Measurements from ENCODE around the gene DTX2. TPM values are rescaled to one million over a fixed set of nuclear protein-coding genes. Genes with fewer than 3 reads are reported as not detected.
A peak's percentile ranks its signal among the peaks of the same experiment; 100 is the strongest.
"Not testable (repeated sequence)": the region's sequence is repeated elsewhere in the genome, so short reads cannot be mapped to it uniquely, and the experiment has no call there.

Gene DTX2
- total RNA-seq, 1 experiment from 2014 or later = 100 TPM

- H3F3A ChIP-seq (ENCODE audit: insufficient read depth, low read depth); H3K36me3 ChIP-seq (ENCODE audit: low read depth); POLR2A ChIA-PET (ENCODE audit: unreplicated experiment); H3K4me3 ChIP-seq; H4K20me1 ChIP-seq (ENCODE audit: insufficient read depth); H3K9me2 ChIP-seq (ENCODE audit: insufficient read depth); H3K27me3 ChIP-seq (ENCODE audit: insufficient read depth, low read depth); H2AFZ ChIP-seq; H3K27ac ChIP-seq; BruUV-seq (replicated peaks); H3K79me2 ChIP-seq (ENCODE audit: low read depth); H3K9me3 ChIP-seq (ENCODE audit: insufficient read depth, low read depth); intact Hi-C loops (cut with micrococcal nuclease; ENCODE audit: unreplicated experiment); DNase-seq; H3K4me1 ChIP-seq (replicated peaks; ENCODE audit: insufficient read depth); H3K4me2 ChIP-seq: not testable (repeated sequence)
- CTCF ChIA-PET = interaction anchor here (0.6 kb wide), 1 partner anchor 64 kb away, joined by 4 read pairs; no protein-coding TSS in a partner anchor
Observed at GRCh38 chr7:76495717-76496116, 34.2 kb downstream of the DTX2 start.

GRCh38 chr7:76497918-76498582, 36.5 kb downstream of the DTX2 start:
- intact Hi-C loops (cut with micrococcal nuclease; ENCODE audit: unreplicated experiment); BruUV-seq (replicated peaks); H3K4me2 ChIP-seq; H3K79me2 ChIP-seq (ENCODE audit: low read depth); H3F3A ChIP-seq (ENCODE audit: insufficient read depth, low read depth); CTCF ChIA-PET; H3K27ac ChIP-seq; DNase-seq; H4K20me1 ChIP-seq (ENCODE audit: insufficient read depth); H3K9me2 ChIP-seq (ENCODE audit: insufficient read depth); H3K4me3 ChIP-seq; H3K36me3 ChIP-seq (ENCODE audit: low read depth); H3K4me1 ChIP-seq (replicated peaks; ENCODE audit: insufficient read depth); H2AFZ ChIP-seq; POLR2A ChIA-PET (ENCODE audit: unreplicated experiment); H3K9me3 ChIP-seq (ENCODE audit: insufficient read depth, low read depth); H3K27me3 ChIP-seq (ENCODE audit: insufficient read depth, low read depth): not testable (repeated sequence)

- CTCF ChIA-PET; BruUV-seq (replicated peaks); H3K36me3 ChIP-seq (ENCODE audit: low read depth); H3K27me3 ChIP-seq (ENCODE audit: insufficient read depth, low read depth); H3K9me3 ChIP-seq (ENCODE audit: insufficient read depth, low read depth); H4K20me1 ChIP-seq (ENCODE audit: insufficient read depth); H3K4me2 ChIP-seq; H2AFZ ChIP-seq; intact Hi-C loops (cut with micrococcal nuclease; ENCODE audit: unreplicated experiment); POLR2A ChIA-PET (ENCODE audit: unreplicated experiment); H3K79me2 ChIP-seq (ENCODE audit: low read depth); H3K4me3 ChIP-seq; DNase-seq; H3K9me2 ChIP-seq (ENCODE audit: insufficient read depth); H3K4me1 ChIP-seq (replicated peaks; ENCODE audit: insufficient read depth); H3F3A ChIP-seq (ENCODE audit: insufficient read depth, low read depth); H3K27ac ChIP-seq: not testable (repeated sequence)
Observed at GRCh38 chr7:76498583-76499200, 37.2 kb downstream of the DTX2 start.

DNA sequence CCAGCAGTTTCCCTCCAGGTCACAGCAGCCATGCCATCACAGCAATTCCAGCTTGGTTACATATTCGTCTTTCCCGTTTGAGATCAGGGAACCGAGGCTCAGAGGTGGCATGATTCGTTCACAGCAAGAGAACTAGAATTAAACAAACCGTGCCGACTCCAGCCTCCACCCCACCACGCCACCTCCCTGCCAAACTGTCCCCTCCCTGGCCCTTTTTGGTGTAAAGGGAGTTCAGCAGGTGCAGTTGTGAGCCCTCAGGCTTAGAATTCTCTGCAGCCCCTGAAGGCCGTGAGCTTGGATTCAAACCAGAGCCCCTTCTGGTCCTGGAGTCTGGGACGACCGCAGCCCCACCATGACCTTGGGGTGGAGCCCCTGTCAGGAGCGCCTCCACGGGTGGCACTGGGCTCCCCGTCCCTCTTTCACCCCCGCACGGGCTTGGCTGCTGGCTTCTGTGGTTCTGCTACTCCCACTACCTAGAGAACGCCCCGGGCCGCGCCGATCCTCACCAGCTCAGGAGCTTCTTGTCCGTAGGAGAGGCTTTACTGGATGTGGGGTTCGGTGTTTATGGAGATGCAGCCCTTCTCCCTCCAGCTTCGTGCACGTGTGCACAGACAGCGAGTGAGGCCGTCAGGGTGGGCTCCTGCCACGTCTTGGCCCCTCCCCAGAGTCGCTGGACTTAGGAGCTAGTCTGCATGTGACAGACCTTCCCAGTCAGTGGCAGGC, 37.9 kb downstream of the DTX2 start:
- H3K36me3 ChIP-seq (ENCODE audit: low read depth); H3K27ac ChIP-seq; H4K20me1 ChIP-seq (ENCODE audit: insufficient read depth); POLR2A ChIA-PET (ENCODE audit: unreplicated experiment); H3K27me3 ChIP-seq (ENCODE audit: insufficient read depth, low read depth); BruUV-seq (replicated peaks); H2AFZ ChIP-seq; H3F3A ChIP-seq (ENCODE audit: insufficient read depth, low read depth); intact Hi-C loops (cut with micrococcal nuclease; ENCODE audit: unreplicated experiment); H3K9me2 ChIP-seq (ENCODE audit: insufficient read depth); DNase-seq; H3K79me2 ChIP-seq (ENCODE audit: low read depth); H3K4me2 ChIP-seq; H3K4me1 ChIP-seq (replicated peaks; ENCODE audit: insufficient read depth); H3K9me3 ChIP-seq (ENCODE audit: insufficient read depth, low read depth); H3K4me3 ChIP-seq: not testable (repeated sequence)
- CTCF ChIA-PET = interaction anchor here (0.6 kb wide), 1 partner anchor 500 kb away, joined by 5 read pairs; no protein-coding TSS in a partner anchor

DNA sequence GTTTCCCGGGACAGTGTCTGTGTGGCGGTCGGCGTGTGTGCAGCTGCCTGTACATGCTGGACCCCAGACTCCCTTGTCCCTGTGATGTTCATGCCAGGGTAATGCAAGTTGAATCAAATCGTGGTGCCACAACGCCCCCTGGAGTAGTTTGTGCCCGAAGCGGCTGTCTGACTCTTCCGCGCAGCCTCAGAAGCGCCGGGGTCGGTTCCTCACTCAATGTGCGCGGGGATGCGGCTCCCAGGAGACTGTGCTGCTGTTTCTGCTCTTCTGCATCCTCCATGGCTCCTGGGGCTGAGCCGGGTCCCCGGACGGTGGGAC, 38.4 kb downstream of the DTX2 start:
- H3K4me1 ChIP-seq (replicated peaks; ENCODE audit: insufficient read depth); H2AFZ ChIP-seq; H3F3A ChIP-seq (ENCODE audit: insufficient read depth, low read depth); DNase-seq; intact Hi-C loops (cut with micrococcal nuclease; ENCODE audit: unreplicated experiment); H3K9me3 ChIP-seq (ENCODE audit: insufficient read depth, low read depth); H3K27ac ChIP-seq; H3K27me3 ChIP-seq (ENCODE audit: insufficient read depth, low read depth); H3K9me2 ChIP-seq (ENCODE audit: insufficient read depth); H3K4me3 ChIP-seq; POLR2A ChIA-PET (ENCODE audit: unreplicated experiment); BruUV-seq (replicated peaks); H3K79me2 ChIP-seq (ENCODE audit: low read depth); H4K20me1 ChIP-seq (ENCODE audit: insufficient read depth); H3K36me3 ChIP-seq (ENCODE audit: low read depth); H3K4me2 ChIP-seq: not testable (repeated sequence)
- CTCF ChIA-PET = interaction anchor here (0.6 kb wide), 1 partner anchor 499 kb away, joined by 5 read pairs; no protein-coding TSS in a partner anchor

GRCh38 chr7:76502224-76502623, 40.7 kb downstream of the DTX2 start:
- H3K79me2 ChIP-seq (ENCODE audit: low read depth); H4K20me1 ChIP-seq (ENCODE audit: insufficient read depth); POLR2A ChIA-PET (ENCODE audit: unreplicated experiment); H3K9me3 ChIP-seq (ENCODE audit: insufficient read depth, low read depth); H3K36me3 ChIP-seq (ENCODE audit: low read depth); H3K27me3 ChIP-seq (ENCODE audit: insufficient read depth, low read depth); H3K9me2 ChIP-seq (ENCODE audit: insufficient read depth); H3K4me3 ChIP-seq; H3K4me1 ChIP-seq (replicated peaks; ENCODE audit: insufficient read depth); H2AFZ ChIP-seq; intact Hi-C loops (cut with micrococcal nuclease; ENCODE audit: unreplicated experiment); CTCF ChIA-PET; BruUV-seq (replicated peaks); DNase-seq; H3K4me2 ChIP-seq: not testable (repeated sequence)
- H3K27ac ChIP-seq = peak overlapping the region; percentile 55; the same call in 1 of the 2 replicates
- H3F3A ChIP-seq (ENCODE audit: insufficient read depth, low read depth) = peaks cover 10% of the 10 kb centered on the region; the same call in 1 of the 2 replicates

DNA sequence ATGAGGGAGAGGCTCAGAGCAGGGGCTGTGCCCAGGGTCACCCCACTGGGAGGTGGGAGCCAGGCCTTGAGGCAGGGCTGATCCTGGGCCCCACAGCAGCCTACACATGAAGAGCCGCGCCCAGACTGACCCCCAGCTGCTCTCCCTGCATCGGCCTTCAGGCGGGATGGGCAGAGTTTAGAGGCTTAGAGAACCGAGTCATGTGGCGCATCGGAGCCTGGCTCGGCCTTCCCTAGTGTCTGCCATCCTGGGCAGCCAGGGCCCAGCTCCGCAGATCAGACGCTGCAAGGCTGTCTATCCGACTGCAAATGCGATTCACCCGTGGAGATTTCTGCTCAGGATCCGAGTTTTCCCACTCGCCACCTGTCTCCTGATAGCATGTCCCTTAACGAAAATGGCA, 41.3 kb downstream of the DTX2 start:
- BruUV-seq (replicated peaks); POLR2A ChIA-PET (ENCODE audit: unreplicated experiment); H3K27ac ChIP-seq; H3K4me2 ChIP-seq; H3K9me2 ChIP-seq (ENCODE audit: insufficient read depth); H3K27me3 ChIP-seq (ENCODE audit: insufficient read depth, low read depth); H3K4me1 ChIP-seq (replicated peaks; ENCODE audit: insufficient read depth); intact Hi-C loops (cut with micrococcal nuclease; ENCODE audit: unreplicated experiment); H3K36me3 ChIP-seq (ENCODE audit: low read depth); H3K4me3 ChIP-seq; H3K9me3 ChIP-seq (ENCODE audit: insufficient read depth, low read depth); DNase-seq; CTCF ChIA-PET; H2AFZ ChIP-seq; H3K79me2 ChIP-seq (ENCODE audit: low read depth); H4K20me1 ChIP-seq (ENCODE audit: insufficient read depth): not testable (repeated sequence)
- H3F3A ChIP-seq (ENCODE audit: insufficient read depth, low read depth) = peaks cover 15% of the 10 kb centered on the region; the same call in 1 of the 2 replicates

Data from PC-9 (cell line).